HEK293 (cell line): ENCODE measurements around the gene PET100.

ENCODE experiments used
- CTCF ChIA-PET: fragments of 350-600 bp; formaldehyde crosslinking; extraction: SDS; loops from one replicate; lab custom pipeline; 2021; ENCODE audit warnings: antibody characterized with exemption; lab: Yijun Ruan, JAX
- POLR2A ChIA-PET: fragments of 300-600 bp; formaldehyde crosslinking; extraction: SDS; loops from one replicate; lab custom pipeline; 2020; ENCODE audit warnings: antibody characterized with exemption, inconsistent platforms; lab: Yijun Ruan, JAX
- H3K27ac ChIP-seq: fragments of 200-500 bp; sonication (Bioruptor generic); 2 replicates; pipeline ENCODE4 v1.5.1; 2014; ENCODE audit warnings: low read depth, low read length, control low read depth, inconsistent platforms; ENCODE audit errors: extremely low read depth
- H3K36me3 ChIP-seq, 2 experiments: fragments of 200-500 bp in 1 of 2; sonication (Bioruptor generic) in 1 of 2; 1 replicate in 1 of 2; 2 replicates in 1 of 2; pipeline ENCODE4 v1.5.1; 2014 to 2017; ENCODE audit warnings: inconsistent platforms in 2 of 2, low read length in 2 of 2; ENCODE audit not compliant: control insufficient read depth in 2 of 2, insufficient read depth in 1 of 2
- H3K4me1 ChIP-seq: fragments of 200-500 bp; sonication (Bioruptor generic); 2 replicates; pipeline ENCODE4 v1.5.1; 2014; ENCODE audit warnings: mild to moderate bottlenecking, low read length, inconsistent platforms; ENCODE audit not compliant: control insufficient read depth, insufficient read depth
- H3K4me3 ChIP-seq: 2 replicates; pipeline ENCODE4 v1.5.1; 2011; ENCODE audit warnings: low read depth, mild to moderate bottlenecking, control low read depth, low read length, moderate library complexity
- H3K9me3 ChIP-seq: fragments of 200-500 bp; sonication (Bioruptor generic); 2 replicates; pipeline ENCODE4 v1.5.1; 2014; ENCODE audit warnings: low read depth, low read length, inconsistent platforms; ENCODE audit not compliant: control insufficient read depth, insufficient read depth
- MYNN ChIP-seq: fragments of 450-650 bp; formaldehyde crosslinking; IDR thresholded peaks from 2 replicates; pipeline ENCODE4 v1.5.1; 2016; ENCODE audit warnings: missing biosample characterization, missing genetic modification characterization, borderline replicate concordance
- SCRT2 ChIP-seq: fragments of 450-650 bp; formaldehyde crosslinking; IDR thresholded peaks from 2 replicates; pipeline ENCODE4 v1.5.1; 2016; ENCODE audit warnings: missing biosample characterization, missing genetic modification characterization
- TRIM28 ChIP-seq: IDR thresholded peaks from 2 replicates; pipeline ENCODE4 v1.6.1; 2011; ENCODE audit warnings: low read length, control low read depth, borderline replicate concordance
- ZFP69B ChIP-seq: fragments of 450-650 bp; formaldehyde crosslinking; IDR thresholded peaks from 2 replicates; pipeline ENCODE4 v1.5.1; 2016; ENCODE audit warnings: missing biosample characterization, missing genetic modification characterization
- ZNF670 ChIP-seq: fragments of 450-650 bp; formaldehyde crosslinking; IDR thresholded peaks from 2 replicates; pipeline ENCODE4 v1.5.1; 2016; ENCODE audit warnings: missing biosample characterization, missing genetic modification characterization, low read depth
- ZNF701 ChIP-seq: fragments of 450-650 bp; formaldehyde crosslinking; IDR thresholded peaks from 2 replicates; pipeline ENCODE4 v1.5.1; 2016; ENCODE audit warnings: missing biosample characterization, missing genetic modification characterization
- ZNF768 ChIP-seq: fragments of 450-650 bp; formaldehyde crosslinking; IDR thresholded peaks from 2 replicates; pipeline ENCODE4 v1.5.1; 2018; ENCODE audit warnings: missing biosample characterization, mild to moderate bottlenecking, missing genetic modification characterization
- TF ChIP-seq, protein P1 (sequence below): fragments of 450-650 bp; formaldehyde crosslinking; IDR thresholded peaks from 2 replicates; pipeline ENCODE4 v1.5.1; 2017; ENCODE audit warnings: missing biosample characterization, missing genetic modification characterization
- TF ChIP-seq, protein P2 (sequence below): fragments of 450-650 bp; formaldehyde crosslinking; IDR thresholded peaks from 2 replicates; pipeline ENCODE4 v1.5.0; 2017; ENCODE audit warnings: missing biosample characterization, missing genetic modification characterization, borderline replicate concordance
- TF ChIP-seq, protein P3 (sequence below): fragments of 450-650 bp; formaldehyde crosslinking; IDR thresholded peaks from 2 replicates; pipeline ENCODE4 v1.5.1; 2016; ENCODE audit warnings: missing biosample characterization, missing genetic modification characterization

The PET100 gene

DNA sequence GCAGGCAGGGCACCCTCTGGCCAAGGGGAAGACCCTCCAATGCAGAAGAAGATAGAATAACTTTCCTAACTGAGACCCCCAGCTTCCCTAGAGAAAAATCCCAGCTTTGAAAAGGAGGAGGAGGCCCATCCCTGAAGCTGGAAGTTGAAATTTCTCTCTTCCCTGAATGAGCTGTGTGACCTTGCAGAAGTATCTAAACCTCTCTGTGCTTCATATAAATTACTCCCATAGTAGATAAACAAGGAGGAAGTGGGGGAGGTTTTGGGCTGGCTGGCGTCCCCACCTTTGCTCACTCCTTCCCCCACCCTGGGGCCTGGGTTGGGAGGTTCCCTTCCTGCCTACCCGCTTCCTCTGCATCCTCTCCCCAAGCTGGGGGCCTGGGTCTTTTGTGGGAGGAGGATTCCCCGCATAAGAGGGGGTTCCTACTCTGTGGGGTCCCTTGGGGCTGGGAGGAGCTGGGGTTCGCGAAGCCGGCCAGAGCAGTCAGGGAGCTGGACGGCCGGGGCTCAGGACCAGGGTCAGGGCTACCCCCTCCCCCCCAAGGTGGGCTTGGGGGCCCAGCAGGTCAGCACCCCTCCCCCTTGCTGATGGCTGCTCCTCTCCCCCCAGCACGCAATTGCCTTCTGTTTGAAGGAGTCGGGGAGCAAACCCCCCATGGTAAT, 22.2 kb upstream of the PET100 start:
- CTCF ChIA-PET = interaction anchor here (1.1 kb wide), 1 partner anchor 73 kb away, joined by 6 read pairs; the partner anchor contains the start of gene TRAPPC5

DNA sequence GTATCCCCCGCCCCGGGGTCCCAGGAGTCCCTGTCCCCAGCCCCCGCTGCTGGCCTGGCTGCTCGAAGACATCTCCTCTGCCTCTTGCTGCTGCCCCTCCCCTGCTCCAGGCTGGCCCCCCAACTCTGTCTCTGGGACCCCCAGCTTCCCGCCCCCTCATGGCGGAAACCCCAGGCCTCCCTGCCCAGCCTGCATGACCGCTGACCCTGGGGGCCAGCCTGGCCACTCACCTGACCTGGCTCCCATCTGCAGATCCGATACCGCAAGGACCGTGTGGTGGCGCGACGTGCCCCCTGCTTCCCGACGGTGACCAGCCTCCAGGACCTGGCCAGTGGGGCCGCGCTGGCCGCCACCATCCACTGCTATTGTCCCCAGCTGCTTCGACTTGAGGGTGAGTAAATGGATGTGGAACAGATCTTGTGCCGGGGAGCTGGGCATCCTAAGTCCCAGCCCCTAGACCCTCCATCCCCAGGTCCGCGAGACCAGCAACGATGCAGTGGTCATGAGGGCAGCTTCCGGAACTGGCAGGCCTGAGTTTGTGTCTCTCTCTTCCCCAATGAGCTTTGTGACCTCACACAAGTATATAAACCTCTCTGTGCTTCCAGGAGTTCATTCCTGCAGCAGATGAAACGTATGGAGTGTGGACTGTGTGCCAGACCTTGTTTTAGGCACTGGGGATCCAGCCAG, 21.6 kb upstream of the PET100 start:
- ChIA-PET POLR2A (no interaction called here), CTCF (no interaction called here)
- Histone ChIP-seq H3K36me3 (peaks cover 8 to 42% of the 10 kb centered on the region in 2 experiments; a peak in 2 of 3 replicates), H3K4me1 (no peaks in the 10 kb centered on the region), H3K9me3 (no peaks in the 10 kb centered on the region), H3K4me3 (no peak overlapping the region), H3K27ac (no peak overlapping the region)
- no peak for TF ChIP-seq ZFP69B (tag by site-specific recombination)
- TF ChIP-seq ZNF670 = no peak
- 0 out of 2 replicates have a peak, but pooled peaks have one; percentile 29 for TF ChIP-seq ZNF768 (tag by site-specific recombination)

More for the DNA sequence above, 22.2 kb upstream of the PET100 start:
- H3K9me3 ChIP-seq = no peaks in the 10 kb centered on the region
- no peak overlapping the region for H3K4me3 ChIP-seq
- POLR2A ChIA-PET = no interaction called here
- H3K27ac ChIP-seq = no peak overlapping the region
- TF ChIP-seq ZNF768 (tag by site-specific recombination) (0 out of 2 replicates have a peak, but pooled peaks have one; percentile 70), ZNF701 (tag by site-specific recombination) (no peak)
- no peaks in the 10 kb centered on the region for H3K4me1 ChIP-seq
- peaks cover 8 to 41% of the 10 kb centered on the region in 2 experiments; a peak in 2 of 3 replicates for H3K36me3 ChIP-seq

DNA sequence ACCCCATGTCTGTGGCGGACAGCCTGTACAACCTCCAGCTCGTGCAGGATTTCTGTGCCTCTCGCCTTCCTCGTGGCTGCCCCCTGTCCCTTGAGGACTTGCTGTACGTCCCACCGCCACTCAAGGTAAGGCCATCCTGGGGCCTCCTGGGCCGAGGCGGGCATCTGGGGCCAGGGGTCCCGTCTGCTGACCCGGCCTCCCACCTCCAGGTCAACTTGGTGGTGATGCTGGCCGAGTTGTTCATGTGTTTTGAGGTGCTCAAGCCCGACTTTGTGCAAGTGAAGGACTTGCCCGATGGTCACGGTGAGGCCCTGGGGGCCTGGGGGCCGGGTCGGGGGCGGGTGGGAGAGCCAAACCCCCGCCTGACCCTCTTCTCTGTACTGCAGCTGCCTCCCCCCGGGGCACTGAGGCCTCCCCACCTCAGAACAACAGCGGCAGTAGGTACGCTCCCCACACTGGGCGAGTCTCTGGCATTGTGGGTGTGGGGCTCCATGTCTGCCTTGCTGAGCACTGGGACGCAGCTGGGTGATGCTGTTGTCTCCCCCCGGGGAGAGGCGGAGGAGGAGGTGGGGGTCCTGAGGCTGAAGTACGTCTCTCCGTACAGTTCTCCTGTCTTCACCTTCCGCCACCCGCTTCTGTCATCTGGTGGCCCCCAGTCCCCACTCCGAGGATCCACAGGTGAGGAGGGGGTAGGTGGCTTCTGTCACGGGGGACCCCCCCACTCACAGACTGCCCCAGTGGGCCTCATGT, 18.9 kb upstream of the PET100 start:
- TF ChIP-seq SCRT2 (tag by site-specific recombination) (peak; percentile 22; the same call in 1 of the 2 replicates), TRIM28 (no peak)
- Histone ChIP-seq H3K9me3 (no peaks in the 10 kb centered on the region), H3K36me3 (peaks cover 8 to 46% of the 10 kb centered on the region in 2 experiments; a peak in 2 of 3 replicates), H3K4me3 (no peak overlapping the region), H3K27ac (no peak overlapping the region), H3K4me1 (no peaks in the 10 kb centered on the region)
- ChIA-PET CTCF (no interaction called here), POLR2A (no interaction called here)

DNA sequence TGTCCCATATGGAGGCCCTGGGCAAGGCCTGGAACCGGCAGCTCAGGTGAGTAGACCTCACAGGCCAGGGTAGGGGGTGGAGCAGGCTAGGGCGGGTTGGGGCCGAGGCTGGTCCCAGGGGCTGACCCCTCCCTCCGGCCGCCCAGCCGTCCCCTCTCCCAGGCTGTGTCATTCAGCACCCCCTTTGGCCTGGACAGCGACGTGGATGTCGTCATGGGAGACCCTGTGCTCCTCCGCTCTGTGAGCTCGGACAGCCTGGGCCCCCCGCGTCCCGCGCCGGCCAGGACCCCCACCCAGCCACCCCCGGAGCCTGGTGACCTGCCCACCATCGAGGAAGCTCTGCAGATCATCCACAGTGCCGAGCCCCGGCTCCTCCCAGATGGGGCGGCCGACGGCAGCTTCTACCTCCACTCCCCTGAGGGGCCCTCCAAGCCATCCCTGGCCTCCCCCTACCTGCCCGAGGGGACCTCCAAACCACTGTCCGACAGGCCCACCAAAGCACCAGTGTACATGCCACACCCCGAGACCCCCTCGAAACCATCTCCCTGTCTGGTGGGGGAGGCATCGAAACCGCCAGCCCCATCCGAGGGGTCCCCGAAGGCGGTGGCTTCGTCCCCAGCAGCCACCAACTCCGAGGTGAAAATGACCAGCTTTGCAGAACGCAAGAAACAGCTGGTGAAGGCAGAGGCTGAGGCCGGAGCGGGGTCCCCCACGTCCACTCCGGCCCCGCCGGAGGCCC, 17.9 kb upstream of the PET100 start:
- CTCF ChIA-PET = no interaction called here
- TF ChIP-seq, protein P1, sequence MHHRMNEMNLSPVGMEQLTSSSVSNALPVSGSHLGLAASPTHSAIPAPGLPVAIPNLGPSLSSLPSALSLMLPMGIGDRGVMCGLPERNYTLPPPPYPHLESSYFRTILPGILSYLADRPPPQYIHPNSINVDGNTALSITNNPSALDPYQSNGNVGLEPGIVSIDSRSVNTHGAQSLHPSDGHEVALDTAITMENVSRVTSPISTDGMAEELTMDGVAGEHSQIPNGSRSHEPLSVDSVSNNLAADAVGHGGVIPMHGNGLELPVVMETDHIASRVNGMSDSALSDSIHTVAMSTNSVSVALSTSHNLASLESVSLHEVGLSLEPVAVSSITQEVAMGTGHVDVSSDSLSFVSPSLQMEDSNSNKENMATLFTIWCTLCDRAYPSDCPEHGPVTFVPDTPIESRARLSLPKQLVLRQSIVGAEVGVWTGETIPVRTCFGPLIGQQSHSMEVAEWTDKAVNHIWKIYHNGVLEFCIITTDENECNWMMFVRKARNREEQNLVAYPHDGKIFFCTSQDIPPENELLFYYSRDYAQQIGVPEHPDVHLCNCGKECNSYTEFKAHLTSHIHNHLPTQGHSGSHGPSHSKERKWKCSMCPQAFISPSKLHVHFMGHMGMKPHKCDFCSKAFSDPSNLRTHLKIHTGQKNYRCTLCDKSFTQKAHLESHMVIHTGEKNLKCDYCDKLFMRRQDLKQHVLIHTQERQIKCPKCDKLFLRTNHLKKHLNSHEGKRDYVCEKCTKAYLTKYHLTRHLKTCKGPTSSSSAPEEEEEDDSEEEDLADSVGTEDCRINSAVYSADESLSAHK (tag by site-specific recombination) = peak; percentile 99
- TF ChIP-seq MYNN (tag by site-specific recombination) = no peak
- TF ChIP-seq, protein P2, sequence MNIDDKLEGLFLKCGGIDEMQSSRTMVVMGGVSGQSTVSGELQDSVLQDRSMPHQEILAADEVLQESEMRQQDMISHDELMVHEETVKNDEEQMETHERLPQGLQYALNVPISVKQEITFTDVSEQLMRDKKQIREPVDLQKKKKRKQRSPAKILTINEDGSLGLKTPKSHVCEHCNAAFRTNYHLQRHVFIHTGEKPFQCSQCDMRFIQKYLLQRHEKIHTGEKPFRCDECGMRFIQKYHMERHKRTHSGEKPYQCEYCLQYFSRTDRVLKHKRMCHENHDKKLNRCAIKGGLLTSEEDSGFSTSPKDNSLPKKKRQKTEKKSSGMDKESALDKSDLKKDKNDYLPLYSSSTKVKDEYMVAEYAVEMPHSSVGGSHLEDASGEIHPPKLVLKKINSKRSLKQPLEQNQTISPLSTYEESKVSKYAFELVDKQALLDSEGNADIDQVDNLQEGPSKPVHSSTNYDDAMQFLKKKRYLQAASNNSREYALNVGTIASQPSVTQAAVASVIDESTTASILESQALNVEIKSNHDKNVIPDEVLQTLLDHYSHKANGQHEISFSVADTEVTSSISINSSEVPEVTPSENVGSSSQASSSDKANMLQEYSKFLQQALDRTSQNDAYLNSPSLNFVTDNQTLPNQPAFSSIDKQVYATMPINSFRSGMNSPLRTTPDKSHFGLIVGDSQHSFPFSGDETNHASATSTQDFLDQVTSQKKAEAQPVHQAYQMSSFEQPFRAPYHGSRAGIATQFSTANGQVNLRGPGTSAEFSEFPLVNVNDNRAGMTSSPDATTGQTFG (tag by site-specific recombination) = no peak
- TF ChIP-seq, protein P3, sequence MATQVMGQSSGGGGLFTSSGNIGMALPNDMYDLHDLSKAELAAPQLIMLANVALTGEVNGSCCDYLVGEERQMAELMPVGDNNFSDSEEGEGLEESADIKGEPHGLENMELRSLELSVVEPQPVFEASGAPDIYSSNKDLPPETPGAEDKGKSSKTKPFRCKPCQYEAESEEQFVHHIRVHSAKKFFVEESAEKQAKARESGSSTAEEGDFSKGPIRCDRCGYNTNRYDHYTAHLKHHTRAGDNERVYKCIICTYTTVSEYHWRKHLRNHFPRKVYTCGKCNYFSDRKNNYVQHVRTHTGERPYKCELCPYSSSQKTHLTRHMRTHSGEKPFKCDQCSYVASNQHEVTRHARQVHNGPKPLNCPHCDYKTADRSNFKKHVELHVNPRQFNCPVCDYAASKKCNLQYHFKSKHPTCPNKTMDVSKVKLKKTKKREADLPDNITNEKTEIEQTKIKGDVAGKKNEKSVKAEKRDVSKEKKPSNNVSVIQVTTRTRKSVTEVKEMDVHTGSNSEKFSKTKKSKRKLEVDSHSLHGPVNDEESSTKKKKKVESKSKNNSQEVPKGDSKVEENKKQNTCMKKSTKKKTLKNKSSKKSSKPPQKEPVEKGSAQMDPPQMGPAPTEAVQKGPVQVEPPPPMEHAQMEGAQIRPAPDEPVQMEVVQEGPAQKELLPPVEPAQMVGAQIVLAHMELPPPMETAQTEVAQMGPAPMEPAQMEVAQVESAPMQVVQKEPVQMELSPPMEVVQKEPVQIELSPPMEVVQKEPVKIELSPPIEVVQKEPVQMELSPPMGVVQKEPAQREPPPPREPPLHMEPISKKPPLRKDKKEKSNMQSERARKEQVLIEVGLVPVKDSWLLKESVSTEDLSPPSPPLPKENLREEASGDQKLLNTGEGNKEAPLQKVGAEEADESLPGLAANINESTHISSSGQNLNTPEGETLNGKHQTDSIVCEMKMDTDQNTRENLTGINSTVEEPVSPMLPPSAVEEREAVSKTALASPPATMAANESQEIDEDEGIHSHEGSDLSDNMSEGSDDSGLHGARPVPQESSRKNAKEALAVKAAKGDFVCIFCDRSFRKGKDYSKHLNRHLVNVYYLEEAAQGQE (tag by site-specific recombination) = peak; percentile 93
- POLR2A ChIA-PET = no interaction called here

More for the DNA sequence above, 17.9 kb upstream of the PET100 start:
- H3K36me3 ChIP-seq = peaks cover 8 to 49% of the 10 kb centered on the region in 2 experiments; a peak in 2 of 3 replicates
- H3K4me1 ChIP-seq = no peaks in the 10 kb centered on the region
- H3K9me3 ChIP-seq = no peaks in the 10 kb centered on the region
- no peak overlapping the region for H3K4me3 ChIP-seq
- no peak overlapping the region for H3K27ac ChIP-seq
